ENCODE results near the gene USP47. TPM values are rescaled to one million over a fixed set of nuclear protein-coding genes. Genes with fewer than 3 reads are reported as not detected.

The USP47 gene
- total RNA-seq, 3 donors from 2014 or later = 82.9 to 118 (median 100.0) TPM

DNA sequence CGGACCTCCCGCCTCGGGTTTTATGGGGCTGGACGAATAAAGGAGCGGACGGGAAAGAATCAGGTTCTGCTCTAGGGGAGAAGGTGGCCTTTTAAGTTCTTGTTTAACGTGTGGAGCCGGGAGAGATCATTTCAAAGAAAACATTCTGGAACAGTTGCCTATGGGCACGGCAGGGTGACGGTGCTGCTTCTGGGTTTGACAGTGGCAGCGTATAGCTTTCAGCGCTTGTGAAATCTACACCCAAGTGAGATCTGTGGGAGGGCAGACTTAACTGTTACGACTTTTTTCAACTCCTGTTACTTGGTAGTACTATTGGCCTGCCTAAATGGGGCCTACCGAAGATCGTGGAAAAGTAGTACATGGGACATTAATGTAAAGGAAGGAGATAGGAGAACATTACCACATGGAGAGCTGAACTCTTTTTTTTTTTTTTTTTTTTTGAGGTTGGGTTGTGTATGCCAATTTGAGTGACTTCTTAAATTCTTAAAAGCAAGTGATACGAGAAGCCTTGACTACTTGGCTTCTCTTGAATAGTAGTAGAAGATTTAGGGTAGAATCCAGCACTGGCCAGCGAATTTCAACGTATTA, 743 bp downstream of the USP47 start:
- DNase-seq (ENCODE audit: low spot score in 2 of 2) = peak; percentile 53 to 55
- peak overlapping the region; percentile 97 to 100 for H3K27ac ChIP-seq
- no peaks in the 10 kb centered on the region for H3K27me3 ChIP-seq
- intact Hi-C loops (cut with DNase I; ENCODE audit: low total_unique reads) = no loop called here
- H3K9me3 ChIP-seq = no peaks in the 10 kb centered on the region
- H3K4me3 ChIP-seq = peak overlapping the region; percentile 72 to 89 (median 84)
- TF ChIP-seq POLR2A (IDR thresholded peaks at IDR 0.05) (no peak), POLR2AphosphoS5 (IDR thresholded peaks at IDR 0.05) (peak in 1 of 3 donors; percentile 30)
- H3K4me1 ChIP-seq = peaks cover 0 to 24% of the 10 kb centered on the region in 2 donors
- H3K36me3 ChIP-seq = no peaks in the 10 kb centered on the region

DNA sequence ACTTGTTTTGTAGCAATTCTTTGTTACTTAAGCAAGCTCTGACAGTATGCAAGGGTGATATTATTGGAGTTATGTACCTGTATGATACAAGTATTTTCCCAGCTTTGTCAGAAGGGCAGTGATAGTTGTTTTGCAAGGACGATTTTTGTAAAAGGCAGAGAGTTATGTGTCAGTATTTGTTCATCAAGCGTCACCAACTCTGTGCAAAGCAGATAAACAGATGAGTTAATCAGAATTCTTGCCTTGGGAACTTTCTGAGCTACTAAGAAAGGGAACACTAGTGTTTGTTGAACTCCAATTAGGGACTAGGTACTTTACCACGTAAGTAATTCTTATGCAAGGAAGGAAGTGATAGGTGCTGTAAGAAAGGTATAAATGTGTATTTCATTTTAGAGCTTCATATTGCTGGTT, 1.4 kb downstream of the USP47 start:
- DNase-seq (ENCODE audit: low spot score in 2 of 2) = no peak
- peak overlapping the region; percentile 97 to 100 for H3K27ac ChIP-seq
- intact Hi-C loops (cut with DNase I; ENCODE audit: low total_unique reads) = no loop called here
- TF ChIP-seq POLR2AphosphoS5 (IDR thresholded peaks at IDR 0.05) (no peak), POLR2A (IDR thresholded peaks at IDR 0.05) (no peak)
- TF ChIP-seq, protein P1, sequence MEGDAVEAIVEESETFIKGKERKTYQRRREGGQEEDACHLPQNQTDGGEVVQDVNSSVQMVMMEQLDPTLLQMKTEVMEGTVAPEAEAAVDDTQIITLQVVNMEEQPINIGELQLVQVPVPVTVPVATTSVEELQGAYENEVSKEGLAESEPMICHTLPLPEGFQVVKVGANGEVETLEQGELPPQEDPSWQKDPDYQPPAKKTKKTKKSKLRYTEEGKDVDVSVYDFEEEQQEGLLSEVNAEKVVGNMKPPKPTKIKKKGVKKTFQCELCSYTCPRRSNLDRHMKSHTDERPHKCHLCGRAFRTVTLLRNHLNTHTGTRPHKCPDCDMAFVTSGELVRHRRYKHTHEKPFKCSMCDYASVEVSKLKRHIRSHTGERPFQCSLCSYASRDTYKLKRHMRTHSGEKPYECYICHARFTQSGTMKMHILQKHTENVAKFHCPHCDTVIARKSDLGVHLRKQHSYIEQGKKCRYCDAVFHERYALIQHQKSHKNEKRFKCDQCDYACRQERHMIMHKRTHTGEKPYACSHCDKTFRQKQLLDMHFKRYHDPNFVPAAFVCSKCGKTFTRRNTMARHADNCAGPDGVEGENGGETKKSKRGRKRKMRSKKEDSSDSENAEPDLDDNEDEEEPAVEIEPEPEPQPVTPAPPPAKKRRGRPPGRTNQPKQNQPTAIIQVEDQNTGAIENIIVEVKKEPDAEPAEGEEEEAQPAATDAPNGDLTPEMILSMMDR (IDR thresholded peaks at IDR 0.05) = no peak
- peaks cover 0 to 24% of the 10 kb centered on the region in 2 donors for H3K4me1 ChIP-seq
- H3K27me3 ChIP-seq = no peaks in the 10 kb centered on the region
- H3K9me3 ChIP-seq = no peaks in the 10 kb centered on the region
- H3K36me3 ChIP-seq = no peaks in the 10 kb centered on the region
- H3K4me3 ChIP-seq = peak overlapping the region; percentile 72 to 89 (median 84)

GRCh38 chr11:11843642-11844041, 1.9 kb downstream of the USP47 start:
- peak overlapping the region; percentile 72 to 89 (median 84) for H3K4me3 ChIP-seq
- TF ChIP-seq POLR2AphosphoS5 (IDR thresholded peaks at IDR 0.05) = no peak
- TF ChIP-seq, protein P1 (IDR thresholded peaks at IDR 0.05) = no peak
- TF ChIP-seq POLR2A (IDR thresholded peaks at IDR 0.05) = no peak
- no peak for DNase-seq (ENCODE audit: low spot score in 2 of 2)
- peaks cover 0 to 24% of the 10 kb centered on the region in 2 donors for H3K4me1 ChIP-seq
- H3K36me3 ChIP-seq = no peaks in the 10 kb centered on the region
- intact Hi-C loops (cut with DNase I; ENCODE audit: low total_unique reads) = no loop called here
- no peaks in the 10 kb centered on the region for H3K9me3 ChIP-seq
- no peaks in the 10 kb centered on the region for H3K27me3 ChIP-seq
- H3K27ac ChIP-seq = peak overlapping the region; percentile 97 to 100

DNA sequence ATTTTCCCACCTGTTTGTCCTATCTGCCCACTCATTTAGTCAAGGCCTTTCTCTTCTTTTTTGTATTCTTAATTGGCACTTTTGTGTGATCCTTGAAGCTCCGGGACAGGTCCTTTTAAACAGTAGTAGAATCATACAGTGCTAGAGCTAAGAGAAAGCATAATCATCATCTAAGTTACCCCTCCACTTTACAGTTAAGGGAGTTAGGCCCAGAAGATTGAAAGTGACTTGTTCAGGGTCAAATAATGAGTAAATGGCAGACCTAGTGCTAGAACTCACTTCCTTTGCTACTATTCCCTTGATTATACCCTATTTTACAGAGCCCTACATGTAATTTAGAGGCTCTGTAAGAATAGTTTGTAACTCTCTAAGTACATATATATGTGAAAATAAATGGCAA, 2.5 kb downstream of the USP47 start:
- intact Hi-C loops (cut with DNase I; ENCODE audit: low total_unique reads) = no loop called here
- no peak for TF ChIP-seq POLR2AphosphoS5 (IDR thresholded peaks at IDR 0.05)
- no peak for TF ChIP-seq POLR2A (IDR thresholded peaks at IDR 0.05)
- TF ChIP-seq, protein P1 (IDR thresholded peaks at IDR 0.05) = no peak
- no peaks in the 10 kb centered on the region for H3K27me3 ChIP-seq
- H3K9me3 ChIP-seq = no peaks in the 10 kb centered on the region
- H3K27ac ChIP-seq = peak overlapping the region; percentile 78 to 97
- peak overlapping the region in 2 of 3 donors; percentile 43 to 72 for H3K4me3 ChIP-seq
- no peak for DNase-seq (ENCODE audit: low spot score in 2 of 2)
- H3K36me3 ChIP-seq = no peaks in the 10 kb centered on the region
- peaks cover 0 to 24% of the 10 kb centered on the region in 2 donors for H3K4me1 ChIP-seq

- Histone ChIP-seq H3K4me3 (peak overlapping the region in 1 of 3 donors; percentile 43), H3K9me3 (no peaks in the 10 kb centered on the region), H3K27ac (peak overlapping the region; percentile 78 to 97), H3K4me1 (peaks cover 0 to 24% of the 10 kb centered on the region in 2 donors), H3K36me3 (no peaks in the 10 kb centered on the region), H3K27me3 (no peaks in the 10 kb centered on the region)
- no peak for TF ChIP-seq POLR2A (IDR thresholded peaks at IDR 0.05)
- TF ChIP-seq POLR2AphosphoS5 (IDR thresholded peaks at IDR 0.05) = no peak
- TF ChIP-seq, protein P1 (IDR thresholded peaks at IDR 0.05) = no peak
- DNase-seq (ENCODE audit: low spot score in 2 of 2) = no peak
- intact Hi-C loops (cut with DNase I; ENCODE audit: low total_unique reads) = no loop called here
Measured at GRCh38 chr11:11845071-11845470, 3.3 kb downstream of the USP47 start.
